ENCODE data around the gene CLIC4. TPM values are rescaled to one million over a fixed set of nuclear protein-coding genes. Genes with fewer than 3 reads are reported as not detected.

CLIC4 gene
- total RNA-seq, 1 experiment from 2014 or later: 230 TPM

- Histone ChIP-seq H3K9me3 (ENCODE audit: control insufficient read depth, low read depth, low read length) (no peaks in the 10 kb centered on the region), H2BK15ac (ENCODE audit: low read depth, low read length) (no peak overlapping the region), H3K23me2 (ENCODE audit: insufficient read length, low read depth, low read length, poor library complexity, severe bottlenecking) (no peaks in the 10 kb centered on the region), H3K79me1 (ENCODE audit: insufficient read depth, low read depth, low read length, poor library complexity, severe bottlenecking) (no peaks in the 10 kb centered on the region), H3K27ac (ENCODE audit: insufficient read length, low read depth, low read length) (no peak overlapping the region), H3T11ph (ENCODE audit: low read length) (no peak overlapping the region), H4K5ac (ENCODE audit: insufficient read length, low read depth, low read length) (no peak overlapping the region), H2BK20ac (ENCODE audit: low read depth, low read length, poor library complexity, severe bottlenecking) (no peak overlapping the region), H3K23ac (ENCODE audit: insufficient read length, low read depth, low read length) (no peak overlapping the region), H4K8ac (replicated peaks; ENCODE audit: insufficient read length, low read depth, low read length) (no peak overlapping the region), H3K56ac (ENCODE audit: insufficient read length, low read depth, low read length) (no peak overlapping the region), H2BK12ac (ENCODE audit: insufficient read length, low read depth, low read length) (no peak overlapping the region), H3K79me2 (ENCODE audit: insufficient read depth, low read length) (no peaks in the 10 kb centered on the region), H3K4ac (ENCODE audit: low read depth, low read length) (no peak overlapping the region), H3K27me3 (ENCODE audit: insufficient read depth, low read length) (no peaks in the 10 kb centered on the region), H3K18ac (ENCODE audit: insufficient read length, low read depth, low read length) (no peak overlapping the region), H2BK120ac (ENCODE audit: low read depth, low read length, poor library complexity, severe bottlenecking) (no peak overlapping the region), H4K20me1 (ENCODE audit: control insufficient read depth, insufficient read depth, insufficient read length) (no peaks in the 10 kb centered on the region), H4K91ac (ENCODE audit: insufficient read length, low read depth, low read length) (no peak overlapping the region), H2AFZ (ENCODE audit: low read length) (no peak overlapping the region), H2AK5ac (ENCODE audit: insufficient read length, low read length) (no peak overlapping the region), H3K14ac (ENCODE audit: insufficient read depth, low read length) (no peak overlapping the region), H3K9ac (ENCODE audit: extremely low read depth, insufficient read length, low read length) (no peak overlapping the region), H2BK5ac (ENCODE audit: insufficient read length, low read length) (no peak overlapping the region), H3K4me1 (ENCODE audit: insufficient read depth, low read length) (no peaks in the 10 kb centered on the region), H3K4me2 (ENCODE audit: insufficient read depth, insufficient read length, low read length) (no peak overlapping the region)
- Mint-ChIP-seq H3K36me3 (ENCODE audit: insufficient read depth in 1 of 3, low read depth in 3 of 3) (no peaks in the 10 kb centered on the region), H3K27me3 (ENCODE audit: low read depth) (peaks cover 3% of the 10 kb centered on the region), H3K4me3 (no peak overlapping the region), H3K4me1 (peaks cover 12 to 19% of the 10 kb centered on the region in 2 experiments), H3K27ac (peak overlapping the region in 1 of 3 experiments; percentile 35; a peak in 1 of 7 replicates), H3K9me3 (no peaks in the 10 kb centered on the region; a peak in 1 of 5 replicates)
- TF ChIP-seq CTCF (conservative IDR thresholded peaks at IDR 0.05): no peak
- no CpG with 5 or more reads among the region's 12 CpGs for WGBS (ENCODE audit: extremely low coverage, insufficient read length, low lambda C conversion rate)
- no peak for DNase-seq
Measured at GRCh38 chr1:24862775-24863483, 117.7 kb downstream of the CLIC4 start.

Measured in H9 (cell line).